ENCODE results near the gene ITGA1.
"Not testable (repeated sequence)": the region's sequence is repeated elsewhere in the genome, so short reads cannot be mapped to it uniquely, and the experiment has no call there.

Gene ITGA1

GRCh38 chr5:52802974-52803336, 15.2 kb downstream of the ITGA1 start:
- no peak for DNase-seq

- DNase-seq = no peak
Observed at GRCh38 chr5:52804387-52804791, 16.7 kb downstream of the ITGA1 start.

DNA sequence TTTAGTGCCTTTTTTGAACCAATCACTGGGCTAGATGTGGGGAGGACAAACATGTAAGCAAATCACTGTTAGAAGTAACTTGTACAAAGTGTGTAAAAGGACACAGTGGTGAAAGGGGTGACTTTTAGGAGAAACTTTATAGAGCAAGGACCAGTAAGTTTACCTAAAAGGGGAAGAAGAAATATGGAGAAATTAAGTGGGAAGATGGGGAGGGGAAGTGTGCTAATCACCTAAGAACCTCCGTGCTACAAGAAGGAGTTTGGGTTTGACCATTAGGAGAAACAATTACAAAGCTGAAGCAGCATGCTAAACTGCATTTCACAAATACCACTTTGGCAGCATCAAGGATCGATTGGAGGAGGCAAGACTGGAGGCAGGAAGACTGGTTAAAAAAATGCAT, 17.3 kb downstream of the ITGA1 start:
- DNase-seq = no peak

DNA sequence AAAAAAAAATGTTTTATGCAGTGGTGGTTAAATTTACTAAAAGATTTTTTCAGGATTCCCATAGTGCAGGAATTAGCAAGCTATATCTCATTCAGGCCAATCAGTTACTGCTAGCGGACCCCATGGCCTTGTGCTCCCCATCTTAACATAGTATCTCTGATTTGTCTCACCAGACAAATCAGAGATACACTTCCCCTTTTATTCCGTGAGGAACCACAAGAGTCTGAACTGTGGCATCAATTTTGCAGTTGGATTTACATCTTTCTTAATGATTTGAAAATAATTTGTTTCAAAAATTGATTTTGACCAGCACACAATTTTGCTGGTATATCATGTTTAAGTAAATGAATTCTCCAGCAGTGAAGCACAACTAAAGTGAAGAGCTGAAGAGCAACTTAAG, 17.9 kb downstream of the ITGA1 start:
- DNase-seq = no peak

- no peak for DNase-seq
Observed at GRCh38 chr5:52807037-52807436, 19.3 kb downstream of the ITGA1 start.

DNA sequence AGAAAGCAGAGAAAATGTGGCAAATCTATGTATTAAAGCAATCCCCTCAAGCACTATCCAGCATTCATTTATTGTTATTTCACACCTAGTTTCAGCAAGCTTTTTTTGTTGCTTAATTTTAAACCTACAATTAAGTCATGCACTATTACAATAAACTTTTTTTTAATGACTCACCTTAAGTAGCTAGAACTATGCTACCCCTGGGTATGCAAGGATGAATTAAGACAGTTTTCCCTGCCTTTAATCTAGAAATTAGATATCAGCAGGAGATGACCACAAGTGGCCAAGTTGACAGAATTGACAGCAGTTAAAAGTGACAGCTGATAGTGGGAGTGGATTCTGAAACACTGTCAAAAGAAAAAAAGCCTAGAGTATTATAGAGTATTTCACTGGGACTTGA, 20.0 kb downstream of the ITGA1 start:
- DNase-seq = no peak

DNA sequence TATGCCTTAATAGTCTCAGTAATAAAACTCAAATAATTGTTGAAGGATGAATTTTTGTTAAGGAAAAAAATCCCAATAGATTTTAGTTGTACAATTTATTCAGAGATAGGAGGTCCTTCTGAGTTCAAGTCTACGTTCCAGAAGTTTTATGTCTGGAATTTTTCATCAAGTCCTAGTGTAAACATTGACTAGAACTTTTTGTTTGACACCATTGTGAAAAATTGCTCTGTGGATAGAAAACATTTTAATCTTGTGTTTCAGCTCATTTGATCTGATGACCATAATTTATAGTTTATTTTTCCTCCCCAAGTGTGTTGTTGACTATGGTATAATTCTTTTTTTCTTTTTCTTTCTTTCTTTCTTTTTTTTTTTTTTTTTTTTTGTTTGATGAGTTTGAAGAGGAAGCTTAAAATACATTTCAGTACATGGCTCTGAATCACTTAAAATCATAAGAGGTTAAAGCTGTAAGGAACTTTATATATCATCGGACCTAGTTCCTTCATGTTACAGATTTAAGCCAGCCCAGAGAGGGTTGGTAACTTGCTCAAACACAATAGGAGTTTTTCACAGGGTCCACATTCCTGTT, 20.7 kb downstream of the ITGA1 start:
- no peak for DNase-seq

GRCh38 chr5:52809884-52810283, 22.2 kb downstream of the ITGA1 start:
- DNase-seq = no peak

GRCh38 chr5:52810426-52810825, 22.7 kb downstream of the ITGA1 start:
- DNase-seq = no peak

- no peak for DNase-seq
Observed at GRCh38 chr5:52811067-52811749, 23.5 kb downstream of the ITGA1 start.

DNA sequence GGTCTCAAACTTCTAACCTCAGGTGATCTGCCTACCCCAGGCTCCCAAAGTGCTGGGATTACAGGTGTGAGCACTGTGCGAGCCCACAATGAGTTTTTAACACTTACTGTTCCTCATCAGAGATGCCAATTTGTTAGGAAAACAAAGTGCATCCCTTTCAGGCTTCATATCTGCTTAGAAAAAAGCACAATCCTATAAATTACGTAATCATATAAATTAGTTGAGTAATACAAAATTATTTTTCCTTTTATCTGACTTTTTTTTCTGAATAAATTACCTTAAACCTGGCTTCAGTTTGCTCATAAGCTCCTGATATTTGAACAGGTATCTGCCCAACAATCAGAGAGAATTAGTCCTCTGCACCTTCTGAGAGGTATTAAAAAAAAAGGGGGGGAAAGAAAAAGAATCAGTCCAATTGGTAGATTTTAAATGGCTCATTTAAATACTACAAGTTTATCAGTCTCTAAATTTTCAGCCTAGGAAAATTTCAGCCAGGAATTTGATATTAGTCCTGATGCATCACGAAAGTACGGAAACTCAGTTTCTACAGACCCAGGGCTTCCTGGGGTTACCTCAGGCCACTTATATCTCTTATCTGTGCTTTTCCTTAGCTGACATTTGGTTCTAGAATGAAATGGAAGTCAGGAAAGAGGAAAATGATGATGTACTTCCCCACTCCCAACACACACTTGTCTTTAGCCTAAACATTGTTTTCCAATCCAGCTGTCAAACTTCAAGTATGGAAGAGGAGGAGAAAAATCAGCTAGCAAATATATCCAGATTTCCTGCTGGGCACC, 26.8 kb downstream of the ITGA1 start:
- no peak for DNase-seq

DNA sequence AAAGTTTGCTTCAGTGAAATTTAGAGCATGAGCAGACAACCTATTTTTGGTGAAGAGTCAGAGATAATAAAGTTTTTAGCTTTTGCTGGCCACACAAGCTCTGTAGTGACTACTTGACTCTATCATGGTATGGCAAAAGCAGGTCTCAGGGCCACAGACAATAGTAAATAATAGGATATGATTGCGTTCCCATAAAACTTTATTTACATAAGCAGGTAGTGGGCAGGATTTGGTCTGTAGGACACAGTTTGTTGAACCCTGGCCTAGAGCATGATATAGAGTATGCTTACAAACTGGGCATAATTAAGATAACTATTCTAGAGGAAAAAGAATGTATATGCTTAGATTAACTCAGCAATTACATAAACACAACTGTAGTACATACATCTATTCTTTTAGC, 30.1 kb downstream of the ITGA1 start:
- no peak for DNase-seq

DNA sequence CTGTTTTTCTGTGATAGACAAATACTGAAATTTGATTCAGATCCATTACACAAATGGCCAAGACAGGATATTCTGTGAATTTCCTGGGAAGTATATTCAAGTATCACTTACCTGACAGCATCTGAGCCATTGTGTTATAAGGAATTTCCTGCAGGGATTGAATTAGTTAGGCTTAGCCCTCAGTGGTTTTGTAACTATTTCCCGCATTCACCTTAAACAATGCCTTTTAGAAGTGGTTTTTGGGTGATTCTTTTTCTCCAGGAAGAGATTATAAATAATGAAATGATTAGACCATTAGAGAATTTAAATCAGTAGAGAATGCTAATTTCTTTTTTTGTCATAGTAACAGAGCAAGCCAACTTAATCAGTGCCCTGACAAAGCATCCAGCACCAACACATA, 30.6 kb downstream of the ITGA1 start:
- DNase-seq = no peak

DNA sequence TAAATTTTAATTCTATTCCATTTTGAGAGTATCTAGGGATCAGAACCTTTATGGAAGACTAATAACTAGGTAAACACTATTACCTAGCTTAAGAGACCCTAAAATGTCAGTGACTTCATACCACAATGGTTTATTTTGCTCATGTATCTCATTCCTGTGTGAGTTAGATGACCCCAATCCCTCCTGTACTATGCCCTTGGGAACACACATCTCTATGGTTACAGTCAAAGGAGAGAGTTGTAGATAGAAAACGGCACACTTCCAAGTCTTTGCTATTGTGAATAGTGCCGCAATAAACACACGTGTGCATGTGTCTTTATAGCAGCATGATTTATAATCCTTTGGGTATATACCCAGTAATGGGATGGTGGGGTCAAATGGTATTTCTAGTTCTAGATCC, 31.1 kb downstream of the ITGA1 start:
- DNase-seq = not testable (repeated sequence)

DNA sequence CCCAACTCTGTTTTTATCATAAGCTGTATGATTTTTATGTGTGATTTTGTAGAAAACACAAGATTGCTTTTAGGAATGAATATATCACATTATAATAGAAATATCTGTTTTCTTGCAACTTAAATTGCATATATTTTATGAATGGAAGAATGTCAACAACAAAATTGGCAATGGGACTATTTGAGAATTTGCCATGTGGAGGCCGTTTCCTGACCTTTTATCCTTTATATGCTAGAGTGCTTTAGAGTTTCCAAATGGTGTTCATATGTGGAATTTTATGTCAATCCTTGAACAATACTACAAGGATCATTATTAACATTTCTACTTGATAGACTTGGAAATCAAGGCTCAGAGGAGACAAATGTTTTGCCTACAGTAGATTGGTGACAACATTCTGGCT, 34.2 kb downstream of the ITGA1 start:
- DNase-seq = no peak

- peak; percentile 80 for DNase-seq
Observed at GRCh38 chr5:52822437-52822836, 34.7 kb downstream of the ITGA1 start.

DNA sequence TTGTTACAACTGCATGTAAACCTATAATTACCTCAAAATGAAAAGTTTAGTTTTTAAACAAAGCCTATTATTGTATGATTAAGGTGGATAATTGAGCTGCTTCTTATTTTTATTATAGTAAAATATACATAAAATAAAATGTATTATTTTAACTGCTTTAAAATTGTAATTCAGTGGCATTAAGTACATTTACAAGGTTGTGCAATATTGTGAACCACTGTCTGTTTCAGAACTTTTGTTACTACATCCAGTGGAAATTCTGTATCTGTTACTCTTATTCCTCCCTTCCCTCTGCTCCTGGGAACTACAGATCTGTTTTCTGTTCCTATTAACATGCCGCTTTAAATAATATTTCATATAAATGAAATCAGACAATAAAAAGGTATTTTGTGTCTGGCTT, 37.1 kb downstream of the ITGA1 start:
- DNase-seq = no peak

GRCh38 chr5:52825826-52826225, 38.1 kb downstream of the ITGA1 start:
- DNase-seq = no peak

GRCh38 chr5:52827815-52828214, 40.1 kb downstream of the ITGA1 start:
- DNase-seq = no peak

DNA sequence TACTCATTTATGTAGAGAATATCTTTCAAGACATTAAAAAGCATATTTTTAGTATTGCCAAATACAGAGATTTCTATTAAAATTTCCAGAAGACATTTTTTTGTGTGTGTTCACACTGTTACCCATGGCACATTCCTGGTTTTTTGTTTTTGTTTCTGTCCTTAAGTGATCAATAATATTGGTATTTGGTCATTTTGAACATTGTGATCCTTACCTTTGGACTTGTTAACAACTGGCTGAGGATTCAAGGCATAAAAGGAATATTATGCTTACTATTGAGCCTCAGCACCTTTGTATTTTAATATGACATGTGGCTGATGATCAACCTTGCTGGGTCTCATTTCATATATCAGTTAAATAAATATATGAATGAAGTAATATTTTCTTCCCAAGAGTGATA, 41.9 kb downstream of the ITGA1 start:
- DNase-seq = no peak

- DNase-seq = no peak
Observed at GRCh38 chr5:52830650-52831049, 42.9 kb downstream of the ITGA1 start.

DNA sequence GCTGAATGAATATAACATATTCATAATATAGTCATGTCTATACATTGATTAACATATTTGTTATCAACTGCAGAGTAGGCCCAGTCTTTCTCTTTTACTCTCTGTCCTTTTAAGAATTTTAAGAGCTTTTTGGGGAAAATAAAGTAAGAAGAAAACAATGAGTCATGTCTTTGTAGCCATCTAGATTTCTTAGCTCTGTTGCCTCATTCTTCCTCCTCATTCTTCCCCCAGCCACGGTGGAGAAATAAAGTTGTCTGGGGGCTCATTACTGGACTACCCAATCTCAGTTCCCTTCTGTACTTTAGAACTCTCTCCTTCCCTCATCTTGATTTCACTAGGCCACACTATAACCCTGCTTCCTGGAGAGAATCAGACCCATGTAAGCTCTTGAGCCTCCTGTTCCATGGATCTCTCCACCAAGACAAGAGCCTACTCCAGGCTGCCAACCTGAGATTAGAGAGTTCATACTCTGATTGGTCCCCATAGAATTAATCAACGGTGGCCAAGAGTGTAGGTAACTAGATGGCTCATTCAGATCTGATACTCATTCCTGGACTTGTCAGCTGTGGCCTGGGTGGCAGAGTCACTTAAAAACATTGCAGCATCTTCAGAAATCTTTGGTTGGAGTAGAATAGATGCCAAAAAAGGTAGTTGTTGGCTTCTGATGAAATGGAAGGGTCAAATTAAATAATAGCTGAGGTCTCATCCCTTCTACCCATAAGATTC, 44.2 kb downstream of the ITGA1 start:
- no peak for DNase-seq

GRCh38 chr5:52834320-52834719, 46.6 kb downstream of the ITGA1 start:
- no peak for DNase-seq

GRCh38 chr5:52837068-52837467, 49.4 kb downstream of the ITGA1 start:
- DNase-seq = no peak

All from femur (tissue), 1 donor.